ENCODE results near the gene ANK2. TPM values are rescaled to one million over a fixed set of nuclear protein-coding genes. Genes with fewer than 3 reads are reported as not detected.

Gene ANK2
- total RNA-seq, 3 donors from 2014 or later: 7.6 to 69.3 (median 21.0) TPM

DNA sequence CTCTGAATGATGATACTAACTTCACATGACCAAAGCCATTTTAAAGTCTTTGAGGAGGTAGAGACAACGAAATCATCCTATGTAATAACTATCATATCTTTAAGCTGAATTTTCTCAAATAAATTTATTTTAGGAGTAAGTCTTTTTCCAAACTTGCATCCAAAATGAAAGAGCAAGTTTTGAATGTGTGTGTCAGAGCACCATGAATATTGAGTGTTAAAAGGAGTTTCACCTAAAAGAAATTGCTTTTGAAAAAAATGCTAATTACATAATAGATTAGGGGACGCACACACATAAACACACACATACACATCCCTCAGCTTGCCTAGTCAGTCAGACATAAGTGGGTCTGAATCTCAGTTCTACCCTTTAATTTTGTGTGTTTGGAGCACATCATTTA lies 1.9 kb downstream of the ANK2 start:
- TF ChIP-seq, protein P1, sequence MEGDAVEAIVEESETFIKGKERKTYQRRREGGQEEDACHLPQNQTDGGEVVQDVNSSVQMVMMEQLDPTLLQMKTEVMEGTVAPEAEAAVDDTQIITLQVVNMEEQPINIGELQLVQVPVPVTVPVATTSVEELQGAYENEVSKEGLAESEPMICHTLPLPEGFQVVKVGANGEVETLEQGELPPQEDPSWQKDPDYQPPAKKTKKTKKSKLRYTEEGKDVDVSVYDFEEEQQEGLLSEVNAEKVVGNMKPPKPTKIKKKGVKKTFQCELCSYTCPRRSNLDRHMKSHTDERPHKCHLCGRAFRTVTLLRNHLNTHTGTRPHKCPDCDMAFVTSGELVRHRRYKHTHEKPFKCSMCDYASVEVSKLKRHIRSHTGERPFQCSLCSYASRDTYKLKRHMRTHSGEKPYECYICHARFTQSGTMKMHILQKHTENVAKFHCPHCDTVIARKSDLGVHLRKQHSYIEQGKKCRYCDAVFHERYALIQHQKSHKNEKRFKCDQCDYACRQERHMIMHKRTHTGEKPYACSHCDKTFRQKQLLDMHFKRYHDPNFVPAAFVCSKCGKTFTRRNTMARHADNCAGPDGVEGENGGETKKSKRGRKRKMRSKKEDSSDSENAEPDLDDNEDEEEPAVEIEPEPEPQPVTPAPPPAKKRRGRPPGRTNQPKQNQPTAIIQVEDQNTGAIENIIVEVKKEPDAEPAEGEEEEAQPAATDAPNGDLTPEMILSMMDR (IDR thresholded peaks at IDR 0.05): no peak
- H3K9me3 ChIP-seq: no peaks in the 10 kb centered on the region
- no peak overlapping the region for H3K4me3 ChIP-seq
- no peaks in the 10 kb centered on the region for H3K36me3 ChIP-seq (ENCODE audit: low read depth)
- no peak for ATAC-seq
- H3K4me1 ChIP-seq (ENCODE audit: low read depth): no peaks in the 10 kb centered on the region
- no peak for DNase-seq
- intact Hi-C loops (cut with DNase I, micrococcal nuclease): no loop called here

GRCh38 chr4:113052379-113052951 lies 3.0 kb downstream of the ANK2 start:
- no peak for DNase-seq
- TF ChIP-seq, protein P1 (IDR thresholded peaks at IDR 0.05): no peak
- ATAC-seq: no peak
- Histone ChIP-seq H3K4me3 (no peak overlapping the region), H3K36me3 (ENCODE audit: low read depth) (no peaks in the 10 kb centered on the region), H3K9me3 (no peaks in the 10 kb centered on the region), H3K4me1 (ENCODE audit: low read depth) (no peaks in the 10 kb centered on the region)
- intact Hi-C loops (cut with DNase I, micrococcal nuclease): no loop called here

DNA sequence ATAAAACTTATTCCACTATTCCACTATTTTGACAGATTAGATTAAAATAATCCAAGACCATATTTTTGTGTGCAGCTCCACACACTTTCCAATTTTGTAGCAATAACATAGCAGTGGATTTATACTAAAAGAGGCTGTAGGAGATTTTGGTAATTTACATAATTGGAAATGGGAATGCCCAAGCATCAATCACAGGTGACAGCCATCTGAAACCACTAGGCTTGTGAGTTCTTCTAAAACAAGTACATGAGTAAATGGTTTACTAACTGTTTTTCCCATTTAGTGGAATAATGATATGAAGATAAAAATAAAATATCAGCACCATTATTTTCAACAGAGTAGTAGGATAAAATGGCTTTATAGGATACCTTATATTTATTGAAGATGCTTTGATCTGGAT lies 4.4 kb downstream of the ANK2 start:
- ATAC-seq (no peak), DNase-seq (no peak)
- Histone ChIP-seq H3K36me3 (ENCODE audit: low read depth) (no peaks in the 10 kb centered on the region), H3K4me1 (ENCODE audit: low read depth) (no peaks in the 10 kb centered on the region), H3K4me3 (no peak overlapping the region), H3K9me3 (no peaks in the 10 kb centered on the region)
- TF ChIP-seq, protein P1 (IDR thresholded peaks at IDR 0.05): no peak
- intact Hi-C loops (cut with DNase I, micrococcal nuclease): no loop called here

DNA sequence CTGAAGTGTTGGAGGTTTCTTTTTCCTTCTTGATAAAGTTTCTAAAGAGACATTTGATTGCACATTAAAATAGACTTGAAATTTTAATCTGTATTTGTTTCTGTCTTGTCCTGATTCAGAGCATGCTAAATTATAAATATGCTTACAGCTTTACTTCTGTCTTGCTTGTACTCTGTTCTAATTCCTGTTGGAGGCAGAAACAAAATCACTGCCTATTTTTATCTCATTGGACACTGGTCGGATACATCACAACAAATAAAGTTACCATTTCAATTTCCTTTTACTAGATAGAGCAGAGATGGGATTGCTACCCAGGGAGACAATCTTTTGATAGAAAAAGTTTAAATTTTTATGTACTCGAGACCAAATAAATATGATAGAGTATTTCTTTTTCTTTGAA lies 6.9 kb downstream of the ANK2 start:
- ATAC-seq (no peak), DNase-seq (no peak)
- intact Hi-C loops (cut with DNase I, micrococcal nuclease): no loop called here
- Histone ChIP-seq H3K36me3 (ENCODE audit: low read depth) (no peaks in the 10 kb centered on the region), H3K4me1 (ENCODE audit: low read depth) (no peaks in the 10 kb centered on the region), H3K9me3 (no peaks in the 10 kb centered on the region), H3K4me3 (no peak overlapping the region)
- TF ChIP-seq, protein P1 (IDR thresholded peaks at IDR 0.05): no peak

DNA sequence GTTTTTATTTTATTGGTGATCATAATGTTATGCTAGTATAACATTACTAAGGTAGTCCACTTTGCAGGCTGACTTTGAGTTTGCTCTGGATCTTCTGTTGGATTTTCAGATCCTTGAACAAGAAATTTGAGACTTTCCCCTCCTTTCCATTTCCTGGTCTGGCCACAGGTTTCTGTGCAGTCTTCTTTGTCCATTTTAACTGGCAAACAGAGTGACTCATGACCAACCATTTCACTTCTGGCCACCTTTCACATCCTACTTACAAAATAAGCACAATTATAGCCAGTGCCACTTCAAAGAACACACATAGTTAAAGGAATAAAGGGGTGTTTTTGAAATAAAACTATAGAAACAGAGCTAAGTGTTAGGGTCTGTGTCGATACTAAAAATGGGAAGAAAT lies 8.4 kb downstream of the ANK2 start:
- no peak for ATAC-seq
- Histone ChIP-seq H3K4me3 (no peak overlapping the region), H3K9me3 (no peaks in the 10 kb centered on the region), H3K36me3 (ENCODE audit: low read depth) (no peaks in the 10 kb centered on the region), H3K4me1 (ENCODE audit: low read depth) (no peaks in the 10 kb centered on the region)
- intact Hi-C loops (cut with DNase I, micrococcal nuclease): no loop called here
- TF ChIP-seq, protein P1 (IDR thresholded peaks at IDR 0.05): no peak
- no peak for DNase-seq

Data from mucosa of descending colon (tissue), 3 donors.